Measurements from ENCODE around the gene NGLY1. TPM values are rescaled to one million over a fixed set of nuclear protein-coding genes. Genes with fewer than 3 reads are reported as not detected.

Gene NGLY1
- total RNA-seq, 1 donor from 2014 or later, result 28.0 TPM

DNA sequence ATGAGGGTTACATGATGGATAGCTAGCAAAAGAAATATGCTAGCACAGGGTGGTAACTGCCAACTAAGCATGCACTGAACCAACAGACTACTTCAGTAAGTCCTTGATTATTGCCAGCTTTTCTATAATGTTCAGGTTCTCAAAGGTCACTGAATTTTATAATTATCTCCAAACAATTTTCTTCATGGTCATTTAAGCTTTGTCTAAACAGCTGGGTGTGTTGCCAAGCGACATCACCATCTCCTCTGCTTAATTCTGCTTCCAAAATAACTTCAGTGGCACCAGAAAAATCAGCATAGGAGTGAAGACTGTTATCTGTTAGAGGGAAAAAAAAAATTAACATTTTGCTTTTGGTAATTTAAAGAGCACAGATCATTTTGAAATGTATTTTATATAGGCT is 63.9 kb downstream of the NGLY1 start:
- no peak for DNase-seq
- TF ChIP-seq, protein P1, sequence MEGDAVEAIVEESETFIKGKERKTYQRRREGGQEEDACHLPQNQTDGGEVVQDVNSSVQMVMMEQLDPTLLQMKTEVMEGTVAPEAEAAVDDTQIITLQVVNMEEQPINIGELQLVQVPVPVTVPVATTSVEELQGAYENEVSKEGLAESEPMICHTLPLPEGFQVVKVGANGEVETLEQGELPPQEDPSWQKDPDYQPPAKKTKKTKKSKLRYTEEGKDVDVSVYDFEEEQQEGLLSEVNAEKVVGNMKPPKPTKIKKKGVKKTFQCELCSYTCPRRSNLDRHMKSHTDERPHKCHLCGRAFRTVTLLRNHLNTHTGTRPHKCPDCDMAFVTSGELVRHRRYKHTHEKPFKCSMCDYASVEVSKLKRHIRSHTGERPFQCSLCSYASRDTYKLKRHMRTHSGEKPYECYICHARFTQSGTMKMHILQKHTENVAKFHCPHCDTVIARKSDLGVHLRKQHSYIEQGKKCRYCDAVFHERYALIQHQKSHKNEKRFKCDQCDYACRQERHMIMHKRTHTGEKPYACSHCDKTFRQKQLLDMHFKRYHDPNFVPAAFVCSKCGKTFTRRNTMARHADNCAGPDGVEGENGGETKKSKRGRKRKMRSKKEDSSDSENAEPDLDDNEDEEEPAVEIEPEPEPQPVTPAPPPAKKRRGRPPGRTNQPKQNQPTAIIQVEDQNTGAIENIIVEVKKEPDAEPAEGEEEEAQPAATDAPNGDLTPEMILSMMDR (IDR thresholded peaks at IDR 0.05; ENCODE audit: partially characterized antibody, unreplicated experiment), result no peak
- H3K9me3 Mint-ChIP-seq (ENCODE audit: unreplicated experiment), result no peaks in the 10 kb centered on the region

DNA sequence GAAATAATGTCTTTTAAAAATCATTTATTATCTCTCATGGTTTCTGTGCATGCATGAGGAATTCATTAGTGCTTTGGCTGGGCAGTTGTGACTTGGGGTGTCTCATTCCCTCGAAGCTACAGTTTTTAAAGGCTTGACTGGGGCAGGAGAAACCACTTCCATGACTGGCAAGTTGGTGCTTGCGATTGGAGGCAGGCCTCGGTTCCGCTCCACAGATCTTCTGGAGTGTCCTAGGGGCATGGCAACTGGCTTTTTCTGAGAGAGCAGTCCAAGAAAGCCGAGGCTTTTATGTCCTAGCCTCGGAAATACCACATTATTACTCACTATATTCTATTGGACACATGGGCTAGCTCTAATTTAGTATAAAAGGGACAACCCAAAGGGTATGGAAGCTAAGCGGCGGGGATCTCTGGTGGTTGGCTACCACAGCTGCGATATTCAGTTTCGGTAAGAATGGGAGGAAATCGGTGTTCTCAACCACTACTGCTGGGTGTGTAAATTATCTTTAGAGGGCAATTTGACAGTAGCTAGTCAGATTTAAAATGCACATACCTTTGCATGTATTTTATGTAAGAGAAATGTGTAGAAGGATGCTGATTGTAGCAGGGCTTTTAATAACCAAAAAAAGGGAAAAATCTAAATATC is 69.8 kb downstream of the NGLY1 start:
- Mint-ChIP-seq H3K9me3 (ENCODE audit: unreplicated experiment) (no peaks in the 10 kb centered on the region), H3K27ac (ENCODE audit: unreplicated experiment) (no peak overlapping the region), H3K4me1 (ENCODE audit: low read depth, unreplicated experiment) (no peaks in the 10 kb centered on the region), H3K36me3 (ENCODE audit: unreplicated experiment) (no peaks in the 10 kb centered on the region), H3K27me3 (ENCODE audit: unreplicated experiment) (no peaks in the 10 kb centered on the region), H3K4me3 (ENCODE audit: unreplicated experiment) (no peak overlapping the region)
- TF ChIP-seq, protein P1 (IDR thresholded peaks at IDR 0.05; ENCODE audit: partially characterized antibody, unreplicated experiment), result no peak
- no peak for DNase-seq

More for the DNA sequence above, 63.9 kb downstream of the NGLY1 start:
- no peak overlapping the region for H3K4me3 Mint-ChIP-seq (ENCODE audit: unreplicated experiment)
- no peaks in the 10 kb centered on the region for H3K36me3 Mint-ChIP-seq (ENCODE audit: unreplicated experiment)
- H3K4me1 Mint-ChIP-seq (ENCODE audit: low read depth, unreplicated experiment), result no peaks in the 10 kb centered on the region
- H3K27ac Mint-ChIP-seq (ENCODE audit: unreplicated experiment), result no peak overlapping the region
- H3K27me3 Mint-ChIP-seq (ENCODE audit: unreplicated experiment), result no peaks in the 10 kb centered on the region

DNA sequence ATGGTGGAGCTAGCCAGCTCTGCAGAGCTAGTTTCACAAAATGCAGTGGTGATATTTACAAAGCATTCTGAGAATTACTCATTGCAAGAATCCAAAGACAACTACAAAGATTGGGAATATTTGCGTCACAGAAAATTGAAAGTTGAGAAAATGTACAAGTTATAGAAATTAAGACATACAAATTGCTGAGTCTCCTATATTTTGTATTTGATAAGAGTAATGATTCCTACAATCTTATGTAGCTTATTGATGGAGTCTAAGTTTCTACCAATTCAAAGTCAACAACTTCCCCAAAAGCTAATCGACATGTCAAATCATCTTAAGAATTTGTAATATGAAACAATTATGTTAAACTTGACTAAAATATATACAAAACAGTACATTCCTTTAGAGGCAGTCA is 72.2 kb downstream of the NGLY1 start:
- Mint-ChIP-seq H3K36me3 (ENCODE audit: unreplicated experiment) (no peaks in the 10 kb centered on the region), H3K27ac (ENCODE audit: unreplicated experiment) (no peak overlapping the region), H3K4me3 (ENCODE audit: unreplicated experiment) (no peak overlapping the region), H3K4me1 (ENCODE audit: low read depth, unreplicated experiment) (peaks cover 1% of the 10 kb centered on the region), H3K27me3 (ENCODE audit: unreplicated experiment) (no peaks in the 10 kb centered on the region), H3K9me3 (ENCODE audit: unreplicated experiment) (no peaks in the 10 kb centered on the region)
- TF ChIP-seq, protein P1 (IDR thresholded peaks at IDR 0.05; ENCODE audit: partially characterized antibody, unreplicated experiment), result no peak
- DNase-seq, result no peak

DNA sequence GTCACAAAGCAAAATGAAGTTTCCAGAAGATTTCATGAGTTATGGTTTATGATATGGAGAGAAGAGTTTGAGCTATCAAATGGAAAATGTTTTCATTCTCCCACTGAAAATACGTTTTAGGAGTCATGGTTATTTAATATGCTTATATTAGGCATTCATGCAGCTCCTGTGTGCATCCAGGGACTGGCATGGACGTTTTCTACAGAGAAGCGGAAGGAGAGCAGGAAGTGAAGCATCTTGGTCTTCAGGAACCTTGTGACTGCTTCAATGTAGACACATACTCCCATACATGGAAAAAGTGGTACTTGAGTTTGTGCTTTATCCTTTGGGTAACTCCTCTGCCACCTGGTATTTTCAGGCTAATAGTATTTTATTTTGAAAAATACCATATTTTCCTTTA is 75.2 kb downstream of the NGLY1 start:
- TF ChIP-seq, protein P1 (IDR thresholded peaks at IDR 0.05; ENCODE audit: partially characterized antibody, unreplicated experiment), result no peak
- no peak overlapping the region for H3K4me3 Mint-ChIP-seq (ENCODE audit: unreplicated experiment)
- DNase-seq, result no peak
- H3K27me3 Mint-ChIP-seq (ENCODE audit: unreplicated experiment), result no peaks in the 10 kb centered on the region
- no peak overlapping the region for H3K27ac Mint-ChIP-seq (ENCODE audit: unreplicated experiment)
- H3K36me3 Mint-ChIP-seq (ENCODE audit: unreplicated experiment), result no peaks in the 10 kb centered on the region
- H3K4me1 Mint-ChIP-seq (ENCODE audit: low read depth, unreplicated experiment), result peaks cover 1% of the 10 kb centered on the region
- H3K9me3 Mint-ChIP-seq (ENCODE audit: unreplicated experiment), result no peaks in the 10 kb centered on the region

DNA sequence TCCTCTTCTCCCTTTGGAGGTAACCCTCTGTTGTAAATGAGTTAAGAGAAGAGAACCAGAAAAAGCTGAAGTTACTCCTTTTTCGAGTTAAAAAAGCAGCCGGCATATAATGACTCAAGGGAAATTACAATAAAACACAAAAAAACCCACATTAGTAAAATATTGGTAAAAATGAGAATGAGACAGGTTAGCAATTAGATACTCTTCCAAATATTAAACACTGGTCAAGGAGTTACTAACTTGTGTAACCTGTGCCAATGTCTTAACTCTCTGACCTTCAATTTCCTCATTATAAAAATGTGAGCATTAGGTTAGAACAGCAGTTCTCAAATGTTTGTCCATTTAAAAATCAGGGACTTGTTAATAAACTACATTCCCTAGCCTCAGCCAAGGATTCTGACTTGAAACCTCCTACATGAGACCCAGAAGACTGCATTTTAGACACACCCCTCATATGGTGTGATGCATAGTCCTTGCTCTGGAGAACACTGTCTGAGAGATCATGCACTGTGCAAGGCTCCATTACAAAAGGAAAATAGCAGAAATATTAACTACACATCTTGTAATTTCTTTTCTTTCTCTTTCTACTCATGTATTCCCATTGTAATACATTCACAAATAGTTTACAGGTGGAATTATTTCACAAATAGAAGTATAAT is 75.8 kb downstream of the NGLY1 start:
- no peak for DNase-seq
- H3K36me3 Mint-ChIP-seq (ENCODE audit: unreplicated experiment), result no peaks in the 10 kb centered on the region
- TF ChIP-seq, protein P1 (IDR thresholded peaks at IDR 0.05; ENCODE audit: partially characterized antibody, unreplicated experiment), result no peak
- H3K27me3 Mint-ChIP-seq (ENCODE audit: unreplicated experiment), result no peaks in the 10 kb centered on the region
- H3K4me1 Mint-ChIP-seq (ENCODE audit: low read depth, unreplicated experiment), result peaks cover 1% of the 10 kb centered on the region
- H3K9me3 Mint-ChIP-seq (ENCODE audit: unreplicated experiment), result no peaks in the 10 kb centered on the region
- H3K4me3 Mint-ChIP-seq (ENCODE audit: unreplicated experiment), result no peak overlapping the region
- no peak overlapping the region for H3K27ac Mint-ChIP-seq (ENCODE audit: unreplicated experiment)
